ENCODE results near the gene FRMPD2. TPM values are rescaled to one million over a fixed set of nuclear protein-coding genes. Genes with fewer than 3 reads are reported as not detected.

Gene FRMPD2
- total and polyA plus RNA-seq, 4 donors = 1.8 to 26.7 (median 7.0) TPM

DNA sequence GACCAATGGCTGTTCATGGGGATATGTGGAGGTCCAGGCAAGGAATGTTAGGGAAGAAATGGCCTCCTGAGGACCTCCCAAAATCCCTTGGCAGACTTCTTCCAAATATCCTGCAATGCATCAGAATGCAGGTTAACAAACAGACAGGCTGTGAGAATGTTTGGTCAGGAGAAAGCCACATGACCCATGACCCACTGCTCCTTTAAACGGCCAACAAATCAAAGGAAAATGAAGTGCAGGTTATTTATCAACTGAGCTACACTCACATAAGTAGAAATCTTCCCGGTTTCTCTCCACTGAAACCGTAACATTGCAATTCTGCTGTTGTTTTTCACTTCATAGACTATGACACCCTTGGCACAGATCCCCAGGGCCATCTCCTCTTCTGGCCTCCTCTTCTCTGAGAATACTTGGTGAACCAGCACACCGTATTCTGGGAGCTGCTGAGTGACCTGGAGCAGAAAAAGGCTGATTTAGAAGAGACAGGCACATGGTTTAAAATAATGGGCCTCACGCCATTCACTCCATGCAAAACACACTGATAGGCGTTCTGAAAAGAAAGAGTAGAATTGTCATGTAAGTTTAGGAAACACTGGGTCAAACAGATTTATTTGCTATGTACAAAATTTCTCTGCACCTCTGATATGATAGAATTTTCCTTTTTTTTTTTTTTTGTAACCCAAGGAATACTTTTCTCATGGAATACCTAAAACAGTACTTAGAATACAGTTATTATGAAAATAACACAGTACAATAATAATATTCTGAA, 67.8 kb downstream of the FRMPD2 start:
- peaks cover 0 to 4% (median 0%) of the 10 kb centered on the region in 5 donors for H3K4me1 ChIP-seq (ENCODE audit: control insufficient read depth in 5 of 5, insufficient read depth in 5 of 5, low read length in 5 of 5)
- H3K9ac ChIP-seq (ENCODE audit: insufficient read depth in 1 of 2, low read length in 2 of 2) = no peak overlapping the region
- 76 to 80% methylated on average over 6 of the region's 6 CpGs for WGBS, 2 donors
- H3K27ac ChIP-seq (ENCODE audit: low read depth in 1 of 2, low read length in 1 of 2) = no peak overlapping the region
- DNase-seq (peak in 1 of 3 donors; percentile 16), ATAC-seq (ENCODE audit: insufficient read depth, low FRiP score) (no peak)
- no peaks in the 10 kb centered on the region for H3K9me3 ChIP-seq (ENCODE audit: control insufficient read depth in 4 of 4, insufficient read depth in 3 of 4, low read length in 3 of 4)
- no peaks in the 10 kb centered on the region for H3K27me3 ChIP-seq (ENCODE audit: control insufficient read depth in 3 of 3, insufficient read depth in 3 of 3, low read length in 2 of 3)
- no peak for TF ChIP-seq CTCF (IDR thresholded peaks at IDR 0.05; ENCODE audit: control extremely low read depth, extremely low read depth)
- no peak overlapping the region for H3K4me3 ChIP-seq
- no peaks in the 10 kb centered on the region for H3K36me3 ChIP-seq (ENCODE audit: control insufficient read depth in 4 of 4, insufficient read depth in 4 of 4, low read length in 4 of 4)

- H3K9me3 ChIP-seq (ENCODE audit: control insufficient read depth in 4 of 4, insufficient read depth in 3 of 4, low read length in 3 of 4) = no peaks in the 10 kb centered on the region
- ATAC-seq (ENCODE audit: insufficient read depth, low FRiP score) = no peak
- no peaks in the 10 kb centered on the region for H3K36me3 ChIP-seq (ENCODE audit: control insufficient read depth in 4 of 4, insufficient read depth in 4 of 4, low read length in 4 of 4)
- no peak for TF ChIP-seq CTCF (IDR thresholded peaks at IDR 0.05; ENCODE audit: control extremely low read depth, extremely low read depth)
- peaks cover 0 to 4% (median 0%) of the 10 kb centered on the region in 5 donors for H3K4me1 ChIP-seq (ENCODE audit: control insufficient read depth in 5 of 5, insufficient read depth in 5 of 5, low read length in 5 of 5)
- no peak overlapping the region for H3K4me3 ChIP-seq
- no peak for DNase-seq
- no peaks in the 10 kb centered on the region for H3K27me3 ChIP-seq (ENCODE audit: control insufficient read depth in 3 of 3, insufficient read depth in 3 of 3, low read length in 2 of 3)
- no peak overlapping the region for H3K9ac ChIP-seq (ENCODE audit: insufficient read depth in 1 of 2, low read length in 2 of 2)
- H3K27ac ChIP-seq (ENCODE audit: low read depth in 1 of 2, low read length in 1 of 2) = no peak overlapping the region
- 72 to 88% methylated on average over 4 of the region's 4 CpGs for WGBS, 2 donors
These were observed 68.6 kb downstream of the FRMPD2 start for GRCh38 chr10:48205918-48206317.

DNA sequence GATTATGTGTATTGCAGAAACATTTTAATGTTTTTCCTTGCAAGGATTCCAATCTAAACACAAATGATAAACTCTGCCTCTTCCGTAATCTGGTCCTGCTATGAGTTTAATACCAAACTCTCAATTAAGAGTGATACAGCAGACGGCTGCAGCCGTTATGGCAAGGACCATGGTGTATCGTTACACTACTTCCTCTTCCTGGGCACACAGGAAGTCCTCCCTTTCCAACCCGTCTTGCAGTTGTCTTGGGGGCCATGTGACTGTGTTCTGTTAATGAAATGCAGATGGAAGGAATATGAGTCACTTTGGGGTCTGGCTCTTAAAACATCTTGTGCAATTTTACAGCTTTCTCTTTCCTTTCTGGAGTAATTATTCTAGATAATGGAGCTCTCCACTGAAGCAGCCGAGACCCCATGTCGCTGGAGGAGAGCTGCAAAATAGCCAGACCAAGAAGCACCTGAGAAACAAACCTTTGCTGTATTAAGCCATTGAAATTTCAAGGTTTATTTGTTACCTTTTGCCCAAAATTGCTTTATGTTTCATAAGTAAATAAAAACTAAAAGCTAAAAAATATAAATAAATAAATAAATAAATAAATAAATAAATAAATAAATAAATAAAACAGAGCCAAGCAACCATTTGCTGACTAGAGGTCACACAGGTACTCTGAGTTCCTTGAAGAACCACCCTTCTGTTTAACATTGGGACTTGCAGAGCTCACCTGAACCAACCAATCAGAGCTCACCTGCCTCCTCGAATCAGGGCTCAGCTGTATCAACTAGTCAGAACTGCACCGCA, 74.7 kb downstream of the FRMPD2 start:
- H3K36me3 ChIP-seq (ENCODE audit: control insufficient read depth in 4 of 4, insufficient read depth in 4 of 4, low read length in 4 of 4) = no peaks in the 10 kb centered on the region
- no peak for TF ChIP-seq CTCF (IDR thresholded peaks at IDR 0.05; ENCODE audit: control extremely low read depth, extremely low read depth)
- 59 to 65% methylated on average over 9 of the region's 9 CpGs for WGBS, 2 donors
- no peaks in the 10 kb centered on the region for H3K9me3 ChIP-seq (ENCODE audit: control insufficient read depth in 4 of 4, insufficient read depth in 3 of 4, low read length in 3 of 4)
- H3K9ac ChIP-seq (ENCODE audit: insufficient read depth in 1 of 2, low read length in 2 of 2) = no peak overlapping the region
- no peaks in the 10 kb centered on the region for H3K27me3 ChIP-seq (ENCODE audit: control insufficient read depth in 3 of 3, insufficient read depth in 3 of 3, low read length in 2 of 3)
- no peak overlapping the region for H3K4me3 ChIP-seq
- DNase-seq (peak in 1 of 3 donors; percentile 19), ATAC-seq (ENCODE audit: insufficient read depth, low FRiP score) (no peak)
- no peaks in the 10 kb centered on the region for H3K4me1 ChIP-seq (ENCODE audit: control insufficient read depth in 5 of 5, insufficient read depth in 5 of 5, low read length in 5 of 5)
- no peak overlapping the region for H3K27ac ChIP-seq (ENCODE audit: low read depth in 1 of 2, low read length in 1 of 2)
